Activated naive CD4-positive, alpha-beta T cell treated with anti-CD3 and anti-CD28 coated beads for 36 hours (primary cell): ENCODE results near the gene PLCB4. TPM values are rescaled to one million over a fixed set of nuclear protein-coding genes. Genes with fewer than 3 reads are reported as not detected.
A peak's percentile ranks its signal among the peaks of the same experiment; 100 is the strongest.

ENCODE experiments used
- CTCF ChIA-PET: fragments of 350-600 bp; sonication (Branson Sonifier 250); formaldehyde crosslinking; loops from one replicate; lab custom pipeline; 2021; ENCODE audit warnings: antibody characterized with exemption; lab: Charles Lee
- DNase-seq: peaks from one replicate; pipeline ENCODE4 v3.0.0-alpha.2; 2020
- H3K27ac Mint-ChIP-seq: one replicate; pipeline ENCODE4 v1.8.0; 2021; ENCODE audit warnings: mild to moderate bottlenecking, mixed read lengths
- H3K27me3 Mint-ChIP-seq: one replicate; pipeline ENCODE4 v1.8.0; 2021; ENCODE audit warnings: low read depth, mixed read lengths
- H3K36me3 Mint-ChIP-seq: one replicate; pipeline ENCODE4 v1.8.0; 2021; ENCODE audit warnings: low read depth, mixed read lengths
- H3K4me1 Mint-ChIP-seq: one replicate; pipeline ENCODE4 v1.8.0; 2021; ENCODE audit warnings: low read depth, mixed read lengths
- H3K4me3 Mint-ChIP-seq: one replicate; pipeline ENCODE4 v1.8.0; 2021; ENCODE audit warnings: mild to moderate bottlenecking, moderate library complexity, mixed read lengths
- H3K9me3 Mint-ChIP-seq: one replicate; pipeline ENCODE4 v1.8.0; 2021; ENCODE audit warnings: mixed read lengths
- intact Hi-C: fragments of 100-400 bp; cut with micrococcal nuclease; formaldehyde crosslinking; loops from one replicate; pipeline ENCODE4 v1.15.1; 2023
- total RNA-seq, 2 experiments: library from RNA; stranded (reverse); gene quantifications; one replicate each; pipeline ENCODE4 v1.2.3, GENCODE V29; 2021

The PLCB4 gene
- not detected for total RNA-seq

- H3K4me1 Mint-ChIP-seq, result peaks cover 3% of the 10 kb centered on the region
- no peak for DNase-seq
- CTCF ChIA-PET, result no interaction called here
- H3K27ac Mint-ChIP-seq, result no peak within 1 kb of the TSS
- intact Hi-C loops, result no loop called here
- H3K4me3 Mint-ChIP-seq, result peak within 1 kb of the TSS; percentile 20
- H3K9me3 Mint-ChIP-seq, result peaks cover 2% of the 10 kb centered on the region
- peaks cover 3% of the 10 kb centered on the region for H3K36me3 Mint-ChIP-seq
- peaks cover 29% of the 10 kb centered on the region for H3K27me3 Mint-ChIP-seq
Observed at GRCh38 chr20:9068841-9069663, at the start of gene PLCB4. Gene PLCB4, plus strand, starts transcription at chr20:9069087. Its CDS starts 238,728 bp downstream, at chr20:9307815.

- no peaks in the 10 kb centered on the region for H3K36me3 Mint-ChIP-seq
- no peaks in the 10 kb centered on the region for H3K9me3 Mint-ChIP-seq
- intact Hi-C loops, result no loop called here
- H3K27me3 Mint-ChIP-seq, result peaks cover 2% of the 10 kb centered on the region
- no peak for DNase-seq
- no peak overlapping the region for H3K27ac Mint-ChIP-seq
- H3K4me3 Mint-ChIP-seq, result no peak overlapping the region
- H3K4me1 Mint-ChIP-seq, result no peaks in the 10 kb centered on the region
- CTCF ChIA-PET, result no interaction called here
Observed at GRCh38 chr20:9019833-9020232, 49.1 kb upstream of the PLCB4 start.

DNA sequence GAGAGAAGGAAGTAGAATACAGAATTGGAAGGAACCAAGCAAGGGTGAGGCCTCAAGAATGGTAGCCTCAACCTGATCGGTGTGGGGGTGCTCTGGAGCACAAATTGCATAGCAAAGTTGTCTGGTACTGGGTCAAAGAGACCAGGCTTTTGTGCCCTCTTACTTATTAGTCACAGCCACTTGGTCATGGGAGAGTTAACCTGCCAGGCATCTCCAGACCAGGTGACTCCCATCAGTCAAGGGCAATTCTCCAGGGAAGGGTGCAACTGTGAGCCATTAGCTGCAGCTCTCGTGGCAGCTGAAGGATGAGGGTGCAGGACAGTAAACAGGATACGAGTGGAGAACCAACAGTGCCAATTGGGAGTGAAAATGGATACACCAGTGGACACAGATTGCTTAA, 47.7 kb upstream of the PLCB4 start:
- Mint-ChIP-seq H3K36me3 (no peaks in the 10 kb centered on the region), H3K4me3 (no peak overlapping the region), H3K4me1 (no peaks in the 10 kb centered on the region), H3K27ac (no peak overlapping the region), H3K27me3 (peaks cover 2% of the 10 kb centered on the region), H3K9me3 (peaks cover 1% of the 10 kb centered on the region)
- CTCF ChIA-PET, result interaction anchor here (0.6 kb wide), 1 partner anchor 18 kb away, joined by 4 read pairs; no protein-coding TSS in a partner anchor
- intact Hi-C loops, result no loop called here
- no peak for DNase-seq

DNA sequence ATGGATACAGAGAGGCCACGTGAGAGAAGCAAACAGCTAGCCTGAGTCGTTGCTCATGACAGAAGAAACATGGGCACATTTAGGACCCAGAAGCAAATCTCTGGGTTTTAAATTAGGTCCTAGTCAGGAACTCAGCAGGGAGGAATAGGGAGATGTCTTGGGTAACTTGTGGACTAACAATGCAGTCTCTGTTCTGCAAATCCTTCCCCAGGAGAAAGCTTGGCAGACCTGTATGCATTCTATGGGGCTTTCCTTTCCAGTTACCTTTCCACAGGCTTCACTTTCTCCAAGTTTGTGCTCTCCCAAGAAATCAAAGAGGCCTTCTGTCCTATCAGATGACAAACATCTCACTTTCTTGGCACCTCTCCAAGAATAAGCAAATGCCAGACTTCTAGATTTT, 47.2 kb upstream of the PLCB4 start:
- H3K27me3 Mint-ChIP-seq, result peaks cover 2% of the 10 kb centered on the region
- no peaks in the 10 kb centered on the region for H3K36me3 Mint-ChIP-seq
- no peaks in the 10 kb centered on the region for H3K4me1 Mint-ChIP-seq
- no peak for DNase-seq
- H3K9me3 Mint-ChIP-seq, result peaks cover 1% of the 10 kb centered on the region
- intact Hi-C loops, result no loop called here
- no peak overlapping the region for H3K27ac Mint-ChIP-seq
- no peak overlapping the region for H3K4me3 Mint-ChIP-seq
- CTCF ChIA-PET, result interaction anchor here (0.6 kb wide), 1 partner anchor 18 kb away, joined by 4 read pairs; no protein-coding TSS in a partner anchor

- CTCF ChIA-PET, result no interaction called here
- DNase-seq, result no peak
- Mint-ChIP-seq H3K4me1 (no peaks in the 10 kb centered on the region), H3K27ac (no peak overlapping the region), H3K9me3 (peaks cover 1% of the 10 kb centered on the region), H3K27me3 (no peaks in the 10 kb centered on the region), H3K4me3 (no peak overlapping the region), H3K36me3 (no peaks in the 10 kb centered on the region)
- intact Hi-C loops, result no loop called here
Observed at GRCh38 chr20:9022376-9022775, 46.5 kb upstream of the PLCB4 start.

DNA sequence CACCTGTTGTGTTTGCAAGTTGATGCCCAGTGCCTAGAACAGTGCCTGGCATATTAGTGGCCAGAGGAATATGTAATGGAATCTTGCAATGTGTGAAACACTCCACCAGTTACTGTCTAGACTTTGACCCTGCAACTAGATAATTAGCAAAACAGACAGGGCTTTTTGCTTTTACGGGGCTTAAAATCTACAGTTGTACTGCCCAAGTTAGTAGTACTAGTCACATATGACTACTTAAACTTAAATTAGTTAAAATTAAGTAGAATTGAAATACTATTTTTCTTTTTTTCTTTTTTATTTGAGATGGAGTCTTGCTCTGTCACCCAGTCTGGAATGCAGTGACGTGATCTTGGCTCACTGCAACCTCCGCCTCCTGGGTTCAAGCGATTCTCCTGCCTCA, 44.3 kb upstream of the PLCB4 start:
- H3K9me3 Mint-ChIP-seq, result peaks cover 1% of the 10 kb centered on the region
- CTCF ChIA-PET, result no interaction called here
- DNase-seq, result no peak
- no peaks in the 10 kb centered on the region for H3K36me3 Mint-ChIP-seq
- no peaks in the 10 kb centered on the region for H3K4me1 Mint-ChIP-seq
- no peak overlapping the region for H3K4me3 Mint-ChIP-seq
- H3K27me3 Mint-ChIP-seq, result no peaks in the 10 kb centered on the region
- intact Hi-C loops, result no loop called here
- no peak overlapping the region for H3K27ac Mint-ChIP-seq

DNA sequence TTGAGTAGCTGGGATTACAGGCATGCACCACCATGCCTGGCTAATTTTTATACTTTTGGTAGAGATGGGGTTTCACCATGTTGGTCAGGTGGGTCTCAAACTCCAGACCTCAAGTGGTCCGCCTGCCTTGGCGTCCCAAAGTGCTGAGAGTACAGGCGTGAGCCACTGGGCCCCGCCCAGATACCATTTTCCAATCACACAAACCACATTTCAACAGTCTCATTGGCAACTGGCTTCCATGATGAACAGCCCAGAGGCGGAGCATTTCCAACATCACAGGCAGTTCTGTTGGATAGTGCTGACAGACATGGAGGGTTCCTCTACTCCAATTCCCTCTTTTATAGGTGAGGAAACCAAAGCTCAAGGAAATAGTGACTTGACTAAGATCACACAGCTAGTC, 43.9 kb upstream of the PLCB4 start:
- H3K4me3 Mint-ChIP-seq, result no peak overlapping the region

DNA sequence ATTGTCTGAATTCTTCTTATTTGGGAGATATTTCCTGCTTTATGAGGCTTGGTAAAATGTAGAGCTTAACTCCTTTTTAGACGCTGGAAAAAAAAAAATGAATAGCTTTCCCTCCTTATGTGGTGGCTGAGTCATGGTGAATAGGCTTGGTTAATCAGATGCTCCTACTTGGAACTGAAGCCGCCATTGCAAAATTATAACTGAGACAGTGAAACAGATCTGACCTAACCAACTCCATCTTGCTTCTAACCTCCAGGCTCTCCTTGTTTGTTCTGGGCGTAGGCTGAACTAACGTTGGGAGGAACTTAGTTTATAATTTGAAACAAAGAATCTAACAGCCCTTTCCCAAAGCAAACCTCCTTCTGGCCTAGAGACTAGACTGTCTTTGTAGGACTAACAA, 43.2 kb upstream of the PLCB4 start:
- Mint-ChIP-seq H3K9me3 (peaks cover 1% of the 10 kb centered on the region), H3K36me3 (no peaks in the 10 kb centered on the region), H3K27me3 (no peaks in the 10 kb centered on the region), H3K27ac (no peak overlapping the region), H3K4me3 (no peak overlapping the region), H3K4me1 (no peaks in the 10 kb centered on the region)
- no peak for DNase-seq
- CTCF ChIA-PET, result no interaction called here
- intact Hi-C loops, result no loop called here

More for the DNA sequence above, 43.9 kb upstream of the PLCB4 start:
- no peak for DNase-seq
- Mint-ChIP-seq H3K9me3 (peaks cover 1% of the 10 kb centered on the region), H3K27me3 (no peaks in the 10 kb centered on the region), H3K36me3 (no peaks in the 10 kb centered on the region), H3K27ac (no peak overlapping the region), H3K4me1 (no peaks in the 10 kb centered on the region)
- CTCF ChIA-PET, result no interaction called here
- intact Hi-C loops, result no loop called here

- Mint-ChIP-seq H3K4me3 (no peak overlapping the region), H3K4me1 (no peaks in the 10 kb centered on the region), H3K27ac (no peak overlapping the region), H3K36me3 (no peaks in the 10 kb centered on the region), H3K9me3 (peaks cover 1% of the 10 kb centered on the region), H3K27me3 (no peaks in the 10 kb centered on the region)
- DNase-seq, result no peak
- intact Hi-C loops, result no loop called here
- CTCF ChIA-PET, result no interaction called here
Observed at GRCh38 chr20:9027626-9028025, 41.3 kb upstream of the PLCB4 start.

GRCh38 chr20:9028419-9028818, 40.5 kb upstream of the PLCB4 start:
- no peak overlapping the region for H3K27ac Mint-ChIP-seq
- no peak for DNase-seq
- CTCF ChIA-PET, result no interaction called here
- no peaks in the 10 kb centered on the region for H3K4me1 Mint-ChIP-seq
- no peaks in the 10 kb centered on the region for H3K36me3 Mint-ChIP-seq
- no peaks in the 10 kb centered on the region for H3K27me3 Mint-ChIP-seq
- no peak overlapping the region for H3K4me3 Mint-ChIP-seq
- intact Hi-C loops, result no loop called here
- peaks cover 4% of the 10 kb centered on the region for H3K9me3 Mint-ChIP-seq

DNA sequence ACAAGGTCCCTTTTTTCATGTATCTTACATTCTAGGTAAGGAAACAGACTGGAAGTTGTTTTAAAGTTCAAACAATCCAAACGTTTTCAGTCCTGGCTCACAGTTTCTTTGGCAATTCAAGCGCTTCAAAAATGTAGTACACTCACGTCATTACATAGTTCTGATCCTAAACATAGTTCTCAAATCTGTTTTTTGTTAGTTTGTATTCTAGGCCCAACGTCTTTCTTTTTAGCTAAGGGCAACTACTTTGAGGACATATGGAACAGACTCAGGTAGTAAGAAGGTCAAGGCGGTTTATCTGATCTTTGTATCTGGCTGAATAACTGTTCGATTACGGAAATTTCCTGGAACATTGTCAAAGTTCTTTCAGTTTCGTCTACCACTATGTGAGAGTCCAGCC, 36.9 kb upstream of the PLCB4 start:
- intact Hi-C loops, result no loop called here
- peaks cover 3% of the 10 kb centered on the region for H3K9me3 Mint-ChIP-seq

GRCh38 chr20:9032758-9033157, 36.1 kb upstream of the PLCB4 start:
- Mint-ChIP-seq H3K27ac (no peak overlapping the region), H3K4me1 (no peaks in the 10 kb centered on the region), H3K27me3 (no peaks in the 10 kb centered on the region), H3K4me3 (no peak overlapping the region), H3K9me3 (peaks cover 5% of the 10 kb centered on the region), H3K36me3 (no peaks in the 10 kb centered on the region)
- DNase-seq, result no peak
- CTCF ChIA-PET, result no interaction called here
- intact Hi-C loops, result no loop called here

More for the DNA sequence above, 36.9 kb upstream of the PLCB4 start:
- Mint-ChIP-seq H3K4me3 (no peak overlapping the region), H3K27ac (no peak overlapping the region), H3K36me3 (no peaks in the 10 kb centered on the region), H3K4me1 (no peaks in the 10 kb centered on the region), H3K27me3 (no peaks in the 10 kb centered on the region)
- CTCF ChIA-PET, result no interaction called here
- no peak for DNase-seq

DNA sequence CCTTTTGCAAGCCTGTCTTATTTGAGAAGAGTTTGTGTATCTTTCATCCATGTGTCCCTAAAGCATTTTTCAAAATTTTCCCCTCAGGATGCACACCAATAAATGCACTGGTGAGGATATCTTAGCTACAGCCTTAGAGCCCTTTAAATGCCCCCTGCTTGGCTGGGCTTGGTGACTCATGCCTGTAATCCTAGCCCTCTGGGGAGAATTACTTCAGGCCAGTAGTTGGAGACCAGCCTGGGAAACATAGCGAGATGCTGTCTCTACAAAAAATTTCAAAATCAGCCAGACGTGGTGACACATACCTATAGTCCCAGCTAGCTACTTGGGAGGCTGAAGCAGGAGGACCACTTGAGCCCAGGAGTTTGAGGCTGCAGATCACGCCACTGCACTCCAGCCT, 33.8 kb upstream of the PLCB4 start:
- CTCF ChIA-PET, result no interaction called here

More for the DNA sequence above, 33.8 kb upstream of the PLCB4 start:
- intact Hi-C loops, result no loop called here
- Mint-ChIP-seq H3K36me3 (no peaks in the 10 kb centered on the region), H3K4me3 (no peak overlapping the region), H3K27me3 (no peaks in the 10 kb centered on the region), H3K9me3 (peaks cover 8% of the 10 kb centered on the region), H3K27ac (no peak overlapping the region), H3K4me1 (no peaks in the 10 kb centered on the region)
- no peak for DNase-seq
